Stimulated activated CD8-positive, alpha-beta memory T cell treated with anti-CD3 and anti-CD28 coated beads, Interleukin-7, amount 100 ng/mL, for 24 hours (primary cell): ENCODE measurements around the gene CACNG3.
"Not testable (repeated sequence)": the region's sequence is repeated elsewhere in the genome, so short reads cannot be mapped to it uniquely, and the experiment has no call there.

ENCODE experiments used
- DNase-seq: peaks from one replicate; pipeline ENCODE4 v3.0.0-alpha.2; 2020; ENCODE audit warnings: low read depth

The CACNG3 gene

GRCh38 chr16:24332582-24333090 lies 76.5 kb downstream of the CACNG3 start:
- DNase-seq: no peak

DNA sequence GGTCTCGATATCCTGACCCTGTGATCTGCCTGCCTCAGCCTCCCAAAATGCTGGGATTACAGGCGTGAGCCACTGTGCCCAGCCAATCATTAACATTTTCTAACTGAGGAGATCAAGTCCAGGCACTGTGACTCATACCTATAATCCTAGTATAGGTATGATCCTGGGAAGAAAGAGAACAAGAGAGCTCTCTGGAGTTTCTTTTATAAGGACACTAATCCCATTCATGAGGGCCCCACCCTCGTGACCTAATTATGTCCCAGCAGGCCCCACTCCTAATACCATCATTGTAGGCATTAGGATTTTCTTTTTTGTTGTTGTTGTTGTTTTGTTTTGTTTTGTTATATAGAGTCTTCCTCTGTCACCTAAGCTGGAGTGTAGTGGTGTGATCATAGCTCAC lies 80.4 kb downstream of the CACNG3 start:
- DNase-seq: no peak

- DNase-seq: no peak
These were observed 80.9 kb downstream of the CACNG3 start for GRCh38 chr16:24337013-24337412.

GRCh38 chr16:24343829-24344228 lies 87.7 kb downstream of the CACNG3 start:
- not testable (repeated sequence) for DNase-seq

DNA sequence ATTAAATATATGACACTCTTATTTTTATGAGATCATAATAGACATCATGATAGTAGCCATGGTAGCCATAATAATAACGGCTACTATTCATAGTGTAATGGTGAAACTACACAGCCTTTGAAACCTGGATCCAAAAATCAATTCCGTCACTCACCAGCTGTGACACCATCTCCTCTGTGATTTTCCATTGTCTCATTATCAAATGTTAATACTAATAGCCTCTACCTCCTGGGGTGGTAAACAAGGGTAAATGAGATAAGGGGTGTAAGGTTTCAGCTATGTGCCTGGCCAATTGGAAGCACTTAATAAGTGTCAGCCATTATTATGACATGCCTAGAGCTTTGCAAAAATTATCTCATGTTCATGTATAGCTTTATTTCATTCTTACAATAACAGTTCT lies 88.6 kb downstream of the CACNG3 start:
- no peak for DNase-seq

- DNase-seq: no peak
These were observed 89.6 kb downstream of the CACNG3 start for GRCh38 chr16:24345704-24346103.

DNA sequence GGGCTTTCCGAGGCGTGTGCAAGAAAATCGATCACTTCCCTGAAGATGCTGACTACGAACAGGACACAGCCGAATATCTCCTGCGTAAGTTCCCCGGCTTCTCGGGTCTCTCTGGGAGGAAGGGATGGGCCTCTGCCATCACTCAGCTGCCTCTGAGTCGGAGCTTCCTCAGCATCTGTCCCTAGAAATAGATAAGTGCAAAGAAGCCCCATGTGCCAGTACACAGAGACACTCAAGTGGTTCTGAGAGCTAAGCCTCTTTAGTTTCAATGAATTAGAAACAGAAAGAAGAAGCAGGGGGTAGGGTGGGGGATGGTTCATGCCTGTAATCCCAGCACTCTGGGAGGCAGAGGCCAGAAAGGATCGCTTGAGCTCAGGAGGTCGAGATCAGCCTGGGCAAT lies 90.6 kb downstream of the CACNG3 start:
- DNase-seq: no peak

DNA sequence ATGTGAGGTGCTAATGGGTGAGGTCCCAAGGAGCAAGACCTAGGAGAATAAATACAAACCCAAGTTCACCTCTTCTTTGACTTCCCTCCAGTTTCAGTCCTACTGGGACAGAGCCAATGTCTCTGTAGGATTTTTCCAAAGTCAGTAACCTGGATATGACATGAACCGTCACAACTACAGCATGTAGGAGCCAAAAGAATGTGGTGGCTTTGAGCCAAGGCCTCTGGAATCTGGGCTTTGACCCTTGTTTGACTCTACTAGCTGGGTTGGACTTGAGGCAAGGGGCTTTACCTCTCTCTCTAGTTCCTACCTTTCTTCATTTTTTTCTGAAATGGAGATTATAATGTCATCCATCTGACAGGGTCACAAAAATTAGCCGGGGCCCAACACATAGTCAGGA lies 91.4 kb downstream of the CACNG3 start:
- no peak for DNase-seq

GRCh38 chr16:24348545-24349290 lies 92.6 kb downstream of the CACNG3 start:
- DNase-seq: no peak

- no peak for DNase-seq
These were observed 93.2 kb downstream of the CACNG3 start for GRCh38 chr16:24349320-24349719.

DNA sequence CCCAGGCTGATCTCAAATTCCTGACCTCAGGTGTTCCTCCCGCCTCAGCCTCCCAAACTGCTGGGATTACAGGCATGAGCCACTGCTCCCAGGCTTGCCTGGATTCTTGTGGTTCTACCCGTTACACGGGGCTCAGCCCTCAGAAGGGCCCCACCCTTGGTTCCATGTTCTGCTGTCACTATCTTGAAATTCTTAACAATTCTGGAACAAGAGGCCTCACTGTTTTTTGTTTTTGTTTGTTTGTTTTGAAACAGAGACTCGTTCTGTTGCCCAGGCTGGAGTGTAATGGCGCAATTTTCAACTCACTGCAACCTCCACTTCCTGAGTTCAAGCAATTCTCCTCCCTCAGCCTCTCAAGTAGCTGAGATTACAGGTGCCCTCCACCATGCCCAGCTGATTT lies 96.6 kb downstream of the CACNG3 start:
- DNase-seq: no peak

DNA sequence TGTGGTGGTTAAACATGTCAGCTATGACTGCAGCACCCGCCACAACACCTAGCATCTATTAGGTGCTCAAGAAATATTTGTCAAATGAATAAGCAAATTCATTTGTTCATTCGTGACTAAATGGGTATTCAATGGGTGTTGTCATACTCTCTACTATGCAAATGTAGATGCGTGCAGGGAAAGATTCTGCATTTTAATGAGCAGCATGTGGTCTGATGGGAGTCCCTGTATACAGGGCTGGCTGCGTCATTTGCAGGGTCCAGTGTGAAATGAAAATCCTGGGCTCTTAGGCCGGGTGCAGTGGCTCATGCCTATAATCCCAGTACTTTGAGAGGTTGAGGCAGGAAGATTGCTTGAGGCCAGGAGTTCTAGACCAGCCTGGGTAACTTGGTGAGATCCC lies 97.5 kb downstream of the CACNG3 start:
- no peak for DNase-seq

DNA sequence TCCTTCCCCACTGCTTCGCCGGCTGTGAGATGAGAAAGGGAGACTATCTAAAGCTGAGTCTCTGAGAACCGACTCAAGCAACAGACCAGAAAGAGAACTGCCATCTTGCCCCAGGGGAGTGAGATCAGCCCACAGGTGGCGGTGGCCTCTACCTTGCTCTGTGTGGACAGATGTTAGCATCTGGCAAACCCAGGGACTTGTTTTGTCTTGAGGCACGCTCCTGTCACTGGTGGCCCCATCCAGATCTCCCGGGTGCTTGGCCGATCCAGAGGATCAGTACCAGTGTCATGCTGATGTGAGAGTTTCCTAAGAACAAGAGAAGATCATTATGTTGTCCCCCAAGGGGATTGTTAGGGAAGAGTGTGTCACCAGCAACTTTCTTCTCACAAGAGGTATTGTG lies 101.4 kb downstream of the CACNG3 start:
- DNase-seq: no peak

GRCh38 chr16:24358117-24358516 lies 102.0 kb downstream of the CACNG3 start:
- DNase-seq: no peak

DNA sequence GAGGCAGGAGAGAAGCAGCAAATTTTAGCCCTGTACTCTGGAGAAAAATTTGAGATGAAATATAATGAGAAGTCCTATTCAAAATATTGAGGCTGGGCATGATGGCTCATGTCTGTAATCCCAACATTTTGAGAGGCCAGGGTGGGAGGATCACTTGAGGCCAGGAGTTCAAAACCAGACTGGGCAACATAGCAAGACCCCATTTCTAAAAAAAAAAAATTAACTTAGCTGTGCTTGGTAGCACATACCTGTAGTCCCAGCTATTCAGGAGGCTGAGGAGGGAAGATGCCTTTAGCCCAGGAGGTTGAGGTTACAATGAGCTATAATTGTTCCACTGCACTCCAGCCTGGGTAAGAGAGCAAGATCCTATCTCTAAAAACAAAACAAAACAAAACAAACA lies 103.4 kb downstream of the CACNG3 start:
- DNase-seq: no peak

DNA sequence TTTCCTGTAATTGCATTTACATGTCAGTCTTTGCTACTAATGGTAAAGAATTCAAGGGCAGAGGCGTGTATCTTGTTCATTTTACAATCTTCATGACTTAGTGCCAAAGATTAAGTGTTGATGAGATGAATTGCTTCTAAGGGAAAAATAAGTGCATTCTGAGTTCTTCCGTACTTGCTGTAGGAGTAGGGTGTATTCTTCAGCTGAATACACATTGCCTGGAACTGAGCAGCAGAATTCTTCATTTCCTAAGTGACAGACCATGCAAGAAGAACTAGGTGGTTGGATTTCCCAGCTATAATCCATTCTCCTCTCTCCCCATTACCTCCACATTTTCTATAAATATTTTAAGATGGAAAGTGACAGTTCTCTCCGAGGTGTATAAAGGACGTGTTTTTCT lies 104.8 kb downstream of the CACNG3 start:
- DNase-seq: no peak

- DNase-seq: no peak
These were observed 108.5 kb downstream of the CACNG3 start for GRCh38 chr16:24364596-24364995.

GRCh38 chr16:24367186-24367710 lies 111.1 kb downstream of the CACNG3 start:
- DNase-seq: no peak

DNA sequence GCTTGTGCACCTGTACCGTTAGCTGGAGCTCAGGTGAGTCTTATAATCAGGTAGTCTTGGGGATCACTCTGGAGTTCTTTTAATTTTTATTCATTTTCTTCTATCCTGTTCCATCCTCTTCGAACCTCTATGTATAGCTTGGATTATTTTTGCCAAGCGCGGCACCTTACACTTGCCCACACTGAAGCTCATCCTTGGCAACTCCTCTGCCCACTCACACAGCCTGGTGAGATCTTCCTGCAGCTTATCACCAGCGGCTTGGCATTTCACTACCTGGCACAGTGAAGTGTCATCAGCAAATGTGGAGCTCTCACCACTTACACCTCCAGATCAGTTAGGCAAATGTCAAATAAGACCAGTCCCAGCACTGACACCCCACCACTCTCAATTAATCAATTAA lies 116.7 kb downstream of the CACNG3 start:
- no peak for DNase-seq

GRCh38 chr16:24378999-24379398 lies 122.9 kb downstream of the CACNG3 start:
- no peak for DNase-seq

DNA sequence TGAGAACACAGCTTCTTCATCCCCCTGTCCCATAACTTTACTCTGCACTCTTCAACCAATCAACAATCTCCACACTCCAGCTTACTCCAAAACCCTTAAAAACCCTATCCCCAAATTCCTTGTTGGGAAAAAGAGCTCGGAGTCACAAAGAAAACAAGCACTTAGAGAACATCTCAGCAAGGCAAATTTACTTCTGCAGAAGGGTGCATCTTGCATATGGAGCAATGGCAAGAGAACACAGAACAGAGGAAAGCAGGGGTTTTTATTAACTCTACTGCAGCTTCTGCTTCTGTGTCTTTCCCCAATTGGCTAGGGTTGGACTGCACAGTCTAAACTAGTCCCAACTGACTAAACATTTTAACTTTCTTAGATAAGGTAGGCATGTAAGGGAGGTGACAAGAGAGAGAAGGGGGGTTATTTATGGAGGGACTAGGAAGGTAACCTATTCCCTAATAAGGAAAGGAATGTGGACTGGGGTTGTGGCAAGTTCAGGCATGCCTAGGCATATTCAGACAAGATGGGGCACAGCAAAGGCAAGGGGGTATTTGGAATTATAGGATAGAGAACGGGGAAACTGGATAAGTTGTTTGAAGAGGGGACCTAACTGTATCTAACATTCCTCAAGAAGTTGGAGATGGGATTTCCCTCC lies 125.5 kb downstream of the CACNG3 start:
- no peak for DNase-seq

GRCh38 chr16:24382762-24383407 lies 126.8 kb downstream of the CACNG3 start:
- DNase-seq: no peak

GRCh38 chr16:24394341-24394740 lies 138.2 kb downstream of the CACNG3 start:
- DNase-seq: no peak
